Cerebellar nuclear complex (tissue), 1 donor: ENCODE results near the gene RIPOR2.
"Not testable (repeated sequence)": the region's sequence is repeated elsewhere in the genome, so short reads cannot be mapped to it uniquely, and the experiment has no call there.

Experiments used
- DNase-seq, 2 experiments: peaks; one replicate each; lab custom pipeline; 2025; lab: John Stamatoyannopoulos, UW

RIPOR2 gene

DNA sequence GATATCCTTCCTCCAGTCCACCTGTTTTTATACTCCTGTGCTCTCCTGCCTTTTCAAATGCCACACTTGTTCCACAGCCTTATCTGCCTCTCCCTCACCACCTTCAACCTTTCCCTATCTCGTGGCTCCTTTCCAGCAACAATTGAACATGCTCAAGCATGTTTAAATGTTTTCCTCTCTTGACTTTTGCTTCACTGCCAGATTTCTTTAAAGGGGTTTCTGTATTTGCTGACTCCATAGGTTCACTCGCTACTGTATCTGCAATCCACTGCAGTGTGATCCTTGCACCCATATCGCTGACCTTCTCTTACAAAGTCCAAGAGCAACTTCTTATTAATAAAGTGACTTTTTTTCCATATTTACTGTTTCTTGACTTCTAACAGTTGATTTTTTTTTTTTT is 172.2 kb downstream of the RIPOR2 start:
- DNase-seq = no peak

DNA sequence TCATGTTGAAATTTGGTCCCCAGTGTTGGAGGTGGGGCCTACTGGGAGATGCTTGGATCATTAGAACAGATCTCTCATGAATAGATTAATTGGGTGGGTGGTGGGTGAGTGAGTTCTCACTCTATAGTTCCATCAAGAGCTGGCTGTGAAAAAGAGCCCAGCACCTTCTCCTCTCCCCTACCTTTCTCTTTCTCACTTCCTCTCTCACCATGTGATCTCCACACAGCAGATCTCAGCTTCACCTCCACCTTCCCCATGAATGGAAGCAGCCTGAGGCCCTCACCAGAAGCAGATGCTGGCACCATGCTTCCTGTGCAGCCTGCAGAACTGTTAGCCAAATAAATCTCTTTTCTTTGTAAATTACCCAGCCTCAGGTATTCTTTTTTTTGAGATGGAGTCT is 173.9 kb downstream of the RIPOR2 start:
- no peak for DNase-seq

DNA sequence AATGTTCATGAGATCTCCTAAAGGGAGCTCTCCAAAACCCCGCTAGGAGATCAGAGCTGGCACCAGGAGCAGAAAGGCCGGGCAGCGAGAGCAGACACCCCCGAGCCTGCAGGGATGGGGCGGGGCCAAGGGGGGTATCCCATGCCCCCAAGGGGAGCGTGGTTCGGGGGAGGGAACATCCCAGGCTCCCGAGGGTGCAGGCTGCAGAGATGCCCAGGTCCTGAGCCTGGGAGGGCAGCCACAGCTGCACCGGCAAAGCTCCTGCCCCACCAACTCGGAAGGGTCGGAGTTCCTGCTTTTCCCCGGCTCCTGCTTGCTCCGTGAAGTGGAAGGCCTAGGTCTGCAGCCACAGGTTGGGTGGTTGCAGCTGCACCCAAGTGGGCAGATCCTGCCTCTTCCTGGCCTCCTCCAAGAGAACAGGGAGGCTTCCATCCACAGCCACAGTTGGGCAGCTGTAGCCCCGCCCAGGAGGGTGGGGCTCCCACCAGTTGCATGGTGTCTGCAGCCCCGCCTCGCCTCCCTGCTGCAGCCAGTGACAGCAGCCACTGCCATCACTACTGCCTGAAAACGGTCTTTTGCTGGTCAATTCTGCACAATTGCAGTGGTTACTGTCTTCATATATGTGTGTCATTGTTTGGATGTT is 174.4 kb downstream of the RIPOR2 start:
- no peak for DNase-seq

DNA sequence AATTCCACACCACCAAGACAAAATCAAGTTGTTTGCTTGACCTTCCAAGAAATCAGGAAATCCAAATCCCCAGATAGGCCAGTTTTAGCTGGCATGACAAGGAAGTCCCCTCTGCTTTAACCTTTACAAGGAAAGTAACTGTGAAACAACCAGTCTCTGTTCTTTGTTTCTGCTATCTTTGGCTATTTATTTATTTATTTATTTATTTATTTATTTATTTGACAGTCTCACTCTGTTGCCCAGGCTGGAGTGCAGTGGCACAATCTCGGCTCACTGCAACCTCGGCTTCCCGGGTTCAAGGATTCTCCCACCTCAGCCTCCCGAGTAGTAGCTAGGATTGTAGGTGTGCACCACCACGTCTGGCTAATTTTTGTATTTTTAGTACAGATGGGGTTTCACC is 175.6 kb downstream of the RIPOR2 start:
- no peak for DNase-seq

DNA sequence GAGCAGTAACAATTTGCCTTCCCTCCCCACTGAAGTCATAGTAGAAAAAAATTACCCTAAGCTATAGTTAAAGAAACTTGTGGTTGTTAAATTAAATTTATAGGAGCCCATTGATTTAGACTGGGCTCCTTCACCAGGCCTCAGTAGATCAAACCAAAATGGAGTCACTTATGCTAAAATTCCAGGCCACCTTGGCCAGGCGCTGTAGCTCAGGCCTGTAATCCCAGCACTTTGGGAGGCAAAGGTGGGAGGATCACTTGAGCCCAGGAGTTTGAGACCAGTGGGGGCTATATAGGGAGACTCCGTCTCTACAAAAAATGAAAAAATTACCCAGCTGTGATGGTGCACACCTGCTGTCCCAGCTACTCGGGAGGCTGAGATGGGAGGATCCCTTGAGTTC is 176.0 kb downstream of the RIPOR2 start:
- DNase-seq = no peak

DNA sequence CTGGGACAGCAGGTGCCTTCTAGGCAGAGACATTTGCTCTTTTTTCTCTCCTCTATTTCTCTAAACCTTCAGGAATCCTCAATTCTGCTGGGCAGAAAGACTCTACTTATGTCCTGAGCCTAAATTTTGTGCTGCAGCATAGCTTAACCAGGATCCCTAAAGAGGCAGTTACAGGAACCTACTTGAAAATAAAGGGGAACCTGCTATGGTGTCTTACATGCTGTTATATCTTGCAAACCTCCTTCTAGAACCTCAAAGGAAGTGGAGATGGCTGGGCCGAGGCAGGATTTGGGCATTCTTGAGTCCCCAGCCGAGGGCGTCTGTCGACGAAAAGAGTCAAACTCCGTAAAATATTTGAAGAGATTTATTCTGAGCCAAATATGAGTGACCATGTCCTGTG is 178.1 kb downstream of the RIPOR2 start:
- DNase-seq = no peak

DNA sequence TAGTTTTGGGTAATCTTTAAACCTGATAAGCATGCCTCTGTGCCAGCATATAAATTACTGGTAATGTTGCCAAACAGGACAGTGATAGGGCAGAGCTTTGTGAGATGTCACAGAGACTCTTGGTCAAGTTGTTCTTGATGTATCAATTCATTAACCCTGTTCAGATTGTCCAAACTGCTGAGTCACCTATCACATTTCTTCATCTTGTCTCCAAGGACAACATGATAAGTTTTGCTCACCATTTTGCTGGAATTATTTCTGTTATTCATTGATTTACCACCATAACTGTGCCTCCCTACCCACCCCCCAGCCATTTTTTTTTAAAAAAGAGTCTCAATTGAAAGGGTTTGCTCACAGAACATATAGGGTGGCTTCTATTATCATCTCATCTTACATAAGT is 180.5 kb downstream of the RIPOR2 start:
- DNase-seq = no peak

DNA sequence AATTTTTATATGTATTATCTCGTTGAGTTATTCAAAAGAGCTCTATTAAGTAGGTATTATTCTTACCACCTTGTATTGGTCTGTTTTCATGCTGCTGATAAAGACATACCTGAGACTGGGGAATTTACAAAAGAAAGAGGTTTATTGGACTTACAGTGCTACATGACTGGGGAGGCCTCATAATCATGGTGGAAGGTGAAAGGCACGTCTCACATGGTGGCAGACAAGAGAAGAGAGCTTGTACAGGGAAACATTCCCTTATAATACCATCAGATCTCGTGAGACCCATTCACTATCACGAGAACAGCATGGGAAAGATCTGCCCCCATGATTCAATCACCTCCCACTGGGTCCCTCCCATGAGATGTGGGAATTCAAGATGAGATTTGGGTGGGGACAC is 181.4 kb downstream of the RIPOR2 start:
- DNase-seq = not testable (repeated sequence)
